ENCODE results near the gene FBXW2.

Gene FBXW2

DNA sequence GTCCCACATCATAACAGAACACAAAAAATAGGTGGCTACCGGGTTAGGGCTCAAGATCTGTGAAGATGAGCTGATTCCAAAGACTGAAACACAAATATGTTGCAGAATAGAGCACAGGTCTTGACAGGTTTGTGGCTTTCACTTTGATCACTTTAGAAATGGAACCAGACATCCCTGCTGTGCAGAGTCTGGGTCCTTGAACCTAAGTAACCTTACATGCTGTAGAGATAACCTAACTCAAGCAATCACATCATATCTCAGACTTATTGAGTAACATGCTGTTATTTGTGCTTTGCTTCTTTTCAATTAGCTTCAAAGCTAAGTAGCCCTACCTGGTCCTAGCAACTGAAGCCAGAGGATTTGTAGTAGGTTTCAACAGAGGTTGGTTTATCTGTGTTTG lies 24.3 kb downstream of the FBXW2 start:
- Histone ChIP-seq H3K36me3 (ENCODE audit: insufficient read depth) (peaks cover 8% of the 10 kb centered on the region; the same call in 1 of the 2 replicates), H3K9ac (no peak overlapping the region)

DNA sequence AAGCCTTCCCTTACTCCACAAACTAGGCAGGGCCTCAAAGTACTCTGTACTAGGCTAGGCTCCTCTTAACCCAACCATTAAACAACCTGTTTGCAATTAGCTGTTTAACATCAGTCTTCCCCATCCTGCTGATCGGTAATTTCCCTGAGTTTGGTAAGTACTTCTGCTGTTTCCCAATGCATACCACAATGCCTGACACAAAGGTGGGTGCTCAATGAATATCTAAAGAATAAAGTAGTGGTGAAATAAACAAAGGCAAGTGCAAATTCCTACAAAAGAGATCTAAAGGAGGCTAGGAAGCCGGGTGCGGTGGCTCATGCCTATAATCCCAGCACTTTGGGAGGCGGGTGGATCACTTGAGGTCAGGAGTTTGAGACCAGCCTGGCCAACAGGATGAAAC lies 25.0 kb downstream of the FBXW2 start:
- Histone ChIP-seq H3K4me3 (IDR thresholded peaks at IDR 0.05; ENCODE audit: insufficient read depth, low read depth, low read length) (no peak overlapping the region), H2AFZ (ENCODE audit: low read depth) (no peak overlapping the region), H3K27ac (no peak overlapping the region), H3K4me2 (no peak overlapping the region), H3K79me2 (ENCODE audit: insufficient read depth, low read depth) (no peaks in the 10 kb centered on the region), H3K4me1 (ENCODE audit: low read depth, poor library complexity, severe bottlenecking) (peaks cover 27% of the 10 kb centered on the region), H4K20me1 (ENCODE audit: insufficient read depth) (no peaks in the 10 kb centered on the region), H3K27me3 (ENCODE audit: insufficient read depth, low read depth) (no peaks in the 10 kb centered on the region), H3K9ac (no peak overlapping the region), H3K36me3 (ENCODE audit: insufficient read depth) (peaks cover 8% of the 10 kb centered on the region; the same call in 1 of the 2 replicates)
- TF ChIP-seq, protein P1, sequence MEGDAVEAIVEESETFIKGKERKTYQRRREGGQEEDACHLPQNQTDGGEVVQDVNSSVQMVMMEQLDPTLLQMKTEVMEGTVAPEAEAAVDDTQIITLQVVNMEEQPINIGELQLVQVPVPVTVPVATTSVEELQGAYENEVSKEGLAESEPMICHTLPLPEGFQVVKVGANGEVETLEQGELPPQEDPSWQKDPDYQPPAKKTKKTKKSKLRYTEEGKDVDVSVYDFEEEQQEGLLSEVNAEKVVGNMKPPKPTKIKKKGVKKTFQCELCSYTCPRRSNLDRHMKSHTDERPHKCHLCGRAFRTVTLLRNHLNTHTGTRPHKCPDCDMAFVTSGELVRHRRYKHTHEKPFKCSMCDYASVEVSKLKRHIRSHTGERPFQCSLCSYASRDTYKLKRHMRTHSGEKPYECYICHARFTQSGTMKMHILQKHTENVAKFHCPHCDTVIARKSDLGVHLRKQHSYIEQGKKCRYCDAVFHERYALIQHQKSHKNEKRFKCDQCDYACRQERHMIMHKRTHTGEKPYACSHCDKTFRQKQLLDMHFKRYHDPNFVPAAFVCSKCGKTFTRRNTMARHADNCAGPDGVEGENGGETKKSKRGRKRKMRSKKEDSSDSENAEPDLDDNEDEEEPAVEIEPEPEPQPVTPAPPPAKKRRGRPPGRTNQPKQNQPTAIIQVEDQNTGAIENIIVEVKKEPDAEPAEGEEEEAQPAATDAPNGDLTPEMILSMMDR (conservative IDR thresholded peaks at IDR 0.05; ENCODE audit: low read depth, low read length) = no peak

More for the DNA sequence above, 24.3 kb downstream of the FBXW2 start:
- Histone ChIP-seq H3K79me2 (ENCODE audit: insufficient read depth, low read depth) (no peaks in the 10 kb centered on the region), H3K4me2 (peak overlapping the region; percentile 8; the same call in 1 of the 2 replicates), H3K27ac (no peak overlapping the region), H2AFZ (ENCODE audit: low read depth) (no peak overlapping the region), H3K4me3 (IDR thresholded peaks at IDR 0.05; ENCODE audit: insufficient read depth, low read depth, low read length) (no peak overlapping the region), H3K27me3 (ENCODE audit: insufficient read depth, low read depth) (no peaks in the 10 kb centered on the region), H4K20me1 (ENCODE audit: insufficient read depth) (no peaks in the 10 kb centered on the region), H3K4me1 (ENCODE audit: low read depth, poor library complexity, severe bottlenecking) (peaks cover 27% of the 10 kb centered on the region)
- TF ChIP-seq, protein P1 (conservative IDR thresholded peaks at IDR 0.05; ENCODE audit: low read depth, low read length) = no peak

DNA sequence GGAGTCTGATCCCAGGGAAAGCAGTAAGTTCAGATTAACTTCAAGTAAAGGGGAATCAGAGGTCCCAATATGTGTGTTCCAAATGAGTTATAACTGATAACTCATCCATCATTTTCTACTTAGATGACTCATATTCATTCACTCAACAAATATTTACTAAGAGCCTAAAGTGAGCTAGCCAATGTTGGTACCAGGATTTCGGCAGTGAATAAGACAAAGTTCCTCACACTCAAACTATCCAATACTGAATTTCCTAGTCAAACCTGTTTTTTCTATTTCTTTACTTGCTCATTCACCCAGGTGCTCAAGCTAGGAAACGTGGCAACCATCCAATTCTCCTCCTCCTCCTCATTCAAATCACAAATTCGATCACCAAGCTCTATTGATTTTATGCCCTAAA lies 25.8 kb downstream of the FBXW2 start:
- Histone ChIP-seq H3K27me3 (ENCODE audit: insufficient read depth, low read depth) (no peaks in the 10 kb centered on the region), H3K27ac (no peak overlapping the region), H3K36me3 (ENCODE audit: insufficient read depth) (peaks cover 8% of the 10 kb centered on the region; the same call in 1 of the 2 replicates), H3K9ac (no peak overlapping the region), H3K4me2 (no peak overlapping the region), H2AFZ (ENCODE audit: low read depth) (no peak overlapping the region), H3K79me2 (ENCODE audit: insufficient read depth, low read depth) (no peaks in the 10 kb centered on the region), H3K4me3 (IDR thresholded peaks at IDR 0.05; ENCODE audit: insufficient read depth, low read depth, low read length) (no peak overlapping the region), H4K20me1 (ENCODE audit: insufficient read depth) (no peaks in the 10 kb centered on the region), H3K4me1 (ENCODE audit: low read depth, poor library complexity, severe bottlenecking) (peaks cover 27% of the 10 kb centered on the region)
- TF ChIP-seq, protein P1 (conservative IDR thresholded peaks at IDR 0.05; ENCODE audit: low read depth, low read length) = no peak

DNA sequence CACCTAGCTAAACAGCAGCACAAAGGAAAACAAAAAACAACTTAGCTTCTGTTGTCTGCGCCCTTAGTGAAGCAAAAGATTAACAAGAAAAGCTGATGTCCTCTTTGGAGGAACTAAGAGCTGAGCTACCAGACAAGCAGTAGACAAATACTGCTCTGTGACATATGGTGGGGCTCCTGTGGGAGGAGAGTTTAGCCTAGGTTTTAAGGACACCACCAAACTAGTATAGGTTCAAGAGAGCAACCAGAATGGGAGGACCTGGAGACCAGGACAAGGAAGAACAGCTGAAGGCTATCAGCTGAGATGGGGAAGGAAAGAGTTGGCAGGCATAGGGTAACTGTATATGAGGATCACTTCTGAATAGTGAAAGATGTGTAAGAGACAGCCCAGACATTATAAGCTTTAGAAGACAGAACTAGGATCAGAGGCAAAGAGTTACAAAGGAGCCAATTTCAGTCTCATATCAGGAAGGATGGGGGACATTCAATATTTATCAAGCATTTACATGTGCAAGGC lies 27.2 kb downstream of the FBXW2 start:
- Histone ChIP-seq H2AFZ (ENCODE audit: low read depth) (no peak overlapping the region), H3K4me1 (ENCODE audit: low read depth, poor library complexity, severe bottlenecking) (peaks cover 27% of the 10 kb centered on the region), H3K79me2 (ENCODE audit: insufficient read depth, low read depth) (no peaks in the 10 kb centered on the region), H3K4me3 (IDR thresholded peaks at IDR 0.05; ENCODE audit: insufficient read depth, low read depth, low read length) (no peak overlapping the region), H4K20me1 (ENCODE audit: insufficient read depth) (no peaks in the 10 kb centered on the region), H3K4me2 (no peak overlapping the region), H3K27me3 (ENCODE audit: insufficient read depth, low read depth) (no peaks in the 10 kb centered on the region), H3K36me3 (ENCODE audit: insufficient read depth) (peaks cover 8% of the 10 kb centered on the region; the same call in 1 of the 2 replicates), H3K27ac (no peak overlapping the region), H3K9ac (no peak overlapping the region)
- TF ChIP-seq, protein P1 (conservative IDR thresholded peaks at IDR 0.05; ENCODE audit: low read depth, low read length) = no peak
